Brain microvascular endothelial cell (primary cell): Measurements from ENCODE around the gene PLK2.

Experiments used
- DNase-seq: peaks from one replicate; pipeline ENCODE4 v3.0.0-alpha.2; 2020
- H3K27ac ChIP-seq: fragments of 250-450 bp; sonication (Bioruptor Pico); 2 replicates; pipeline ENCODE4 v1.5.1; 2020; ENCODE audit warnings: mild to moderate bottlenecking, moderate library complexity
- H3K27me3 ChIP-seq: fragments of 250-450 bp; sonication (Bioruptor Pico); replicated peaks from 2 replicates; pipeline ENCODE4 v1.5.1; 2020; ENCODE audit warnings: mild to moderate bottlenecking
- H3K36me3 ChIP-seq: fragments of 250-450 bp; sonication (Bioruptor Pico); replicated peaks from 2 replicates; pipeline ENCODE4 v1.5.1; 2020; ENCODE audit warnings: mild to moderate bottlenecking
- H3K4me3 ChIP-seq: 2 replicates; pipeline ENCODE4 v1.5.1; 2011; ENCODE audit warnings: low read depth, mild to moderate bottlenecking, control low read depth, low read length, moderate library complexity
- in situ Hi-C: cut with HindIII; loops from 2 replicates; pipeline ENCODE4 v1.10.0; 2017; ENCODE audit warnings: low sequenced_read_pairs, low pct_ligation_motif_present
- TF ChIP-seq, protein P1 (sequence below): IDR thresholded peaks from 2 replicates; pipeline ENCODE4 v1.5.1; 2011; ENCODE audit warnings: low read depth, mild to moderate bottlenecking, moderate library complexity, low read length, control low read depth, inconsistent platforms; ENCODE audit errors: missing control alignments

The PLK2 gene

DNA sequence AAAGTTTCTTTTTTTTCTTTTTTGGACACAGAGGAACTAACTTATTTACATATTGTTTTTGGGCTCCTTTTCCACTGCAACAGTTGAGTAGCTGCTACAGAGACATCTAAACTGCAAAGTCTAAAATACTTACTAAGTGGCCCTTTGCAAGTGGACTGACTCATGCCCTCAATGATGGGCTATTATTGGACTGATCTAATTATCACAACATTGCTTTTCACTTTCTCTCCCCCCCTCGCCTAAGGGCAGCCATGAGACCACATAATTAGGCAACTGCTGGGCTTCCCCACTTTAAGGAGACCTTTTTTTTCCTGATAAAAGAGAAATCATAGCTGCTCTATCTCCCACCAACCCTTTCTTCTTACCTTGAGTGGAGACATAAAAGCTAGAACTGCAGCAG is 47.0 kb downstream of the PLK2 start:
- in situ Hi-C loops: no loop called here
- TF ChIP-seq, protein P1, sequence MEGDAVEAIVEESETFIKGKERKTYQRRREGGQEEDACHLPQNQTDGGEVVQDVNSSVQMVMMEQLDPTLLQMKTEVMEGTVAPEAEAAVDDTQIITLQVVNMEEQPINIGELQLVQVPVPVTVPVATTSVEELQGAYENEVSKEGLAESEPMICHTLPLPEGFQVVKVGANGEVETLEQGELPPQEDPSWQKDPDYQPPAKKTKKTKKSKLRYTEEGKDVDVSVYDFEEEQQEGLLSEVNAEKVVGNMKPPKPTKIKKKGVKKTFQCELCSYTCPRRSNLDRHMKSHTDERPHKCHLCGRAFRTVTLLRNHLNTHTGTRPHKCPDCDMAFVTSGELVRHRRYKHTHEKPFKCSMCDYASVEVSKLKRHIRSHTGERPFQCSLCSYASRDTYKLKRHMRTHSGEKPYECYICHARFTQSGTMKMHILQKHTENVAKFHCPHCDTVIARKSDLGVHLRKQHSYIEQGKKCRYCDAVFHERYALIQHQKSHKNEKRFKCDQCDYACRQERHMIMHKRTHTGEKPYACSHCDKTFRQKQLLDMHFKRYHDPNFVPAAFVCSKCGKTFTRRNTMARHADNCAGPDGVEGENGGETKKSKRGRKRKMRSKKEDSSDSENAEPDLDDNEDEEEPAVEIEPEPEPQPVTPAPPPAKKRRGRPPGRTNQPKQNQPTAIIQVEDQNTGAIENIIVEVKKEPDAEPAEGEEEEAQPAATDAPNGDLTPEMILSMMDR: no peak
- no peak for DNase-seq
- no peaks in the 10 kb centered on the region for H3K27me3 ChIP-seq
- H3K36me3 ChIP-seq: no peaks in the 10 kb centered on the region
- no peak overlapping the region for H3K4me3 ChIP-seq
- no peak overlapping the region for H3K27ac ChIP-seq

DNA sequence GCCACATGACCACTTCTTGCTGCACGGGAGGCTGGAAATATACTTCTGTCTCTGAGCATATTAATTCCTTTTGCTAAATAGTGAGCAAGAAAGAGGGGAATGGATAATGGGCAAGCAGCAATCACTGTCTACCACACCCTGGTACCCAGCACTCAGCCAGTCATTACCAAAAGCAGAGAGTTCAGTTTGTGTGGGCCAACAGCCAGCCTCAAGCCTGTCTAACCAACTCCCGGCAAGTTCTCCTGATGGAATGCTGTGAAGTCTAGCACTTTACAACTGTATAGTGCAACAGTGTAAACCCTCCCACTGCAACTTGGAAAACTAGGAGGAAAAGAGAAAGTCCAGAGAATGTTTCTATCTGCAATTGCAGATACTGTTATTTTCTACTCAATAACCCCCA is 47.8 kb downstream of the PLK2 start:
- TF ChIP-seq, protein P1: no peak
- in situ Hi-C loops: no loop called here
- Histone ChIP-seq H3K27ac (no peak overlapping the region), H3K36me3 (no peaks in the 10 kb centered on the region), H3K27me3 (no peaks in the 10 kb centered on the region), H3K4me3 (no peak overlapping the region)
- no peak for DNase-seq

DNA sequence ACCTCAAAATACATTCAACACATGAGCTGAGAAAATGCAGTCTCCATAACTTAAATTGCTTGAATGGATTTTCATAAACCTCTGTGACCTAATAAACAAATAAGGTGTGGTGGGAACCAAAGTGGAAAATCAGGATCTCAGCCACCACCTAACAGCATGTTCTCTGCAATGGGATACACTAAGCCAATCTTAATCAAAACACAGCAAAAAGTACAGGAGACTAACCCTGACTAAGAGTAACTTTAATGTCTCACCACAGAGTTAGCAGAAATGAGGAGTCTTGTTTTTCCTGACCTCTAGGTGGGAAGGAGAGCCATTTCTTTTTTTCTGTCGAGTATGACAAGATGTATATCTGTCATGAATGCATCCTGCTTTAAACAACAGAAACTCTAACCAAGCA is 48.5 kb downstream of the PLK2 start:
- DNase-seq: no peak
- H3K36me3 ChIP-seq: no peaks in the 10 kb centered on the region

DNA sequence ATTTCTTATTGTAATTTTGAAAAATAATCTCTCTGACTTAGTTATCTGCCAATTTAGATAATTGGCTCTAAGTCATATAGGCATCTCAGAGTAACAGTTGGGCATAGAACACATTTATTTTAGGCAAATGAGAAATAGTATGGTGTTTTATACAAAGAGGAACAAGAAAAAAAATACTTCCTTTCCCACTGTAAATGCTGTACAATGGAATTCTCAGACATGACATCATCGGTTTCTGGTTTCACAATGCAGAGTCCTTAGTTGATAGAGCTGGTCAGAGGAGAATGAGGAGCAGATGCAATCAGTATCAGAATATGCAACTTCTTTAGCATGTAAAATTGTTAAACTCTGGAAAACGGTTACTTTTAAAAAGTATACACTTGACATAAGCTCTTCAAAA is 49.4 kb downstream of the PLK2 start:
- DNase-seq: peak; percentile 74
- Histone ChIP-seq H3K4me3 (no peak overlapping the region), H3K27me3 (no peaks in the 10 kb centered on the region), H3K36me3 (no peaks in the 10 kb centered on the region), H3K27ac (peak overlapping the region; percentile 25)
- TF ChIP-seq, protein P1: no peak
- in situ Hi-C loops: no loop called here

More for the DNA sequence above, 48.5 kb downstream of the PLK2 start:
- TF ChIP-seq, protein P1: no peak
- H3K4me3 ChIP-seq: no peak overlapping the region
- no peak overlapping the region for H3K27ac ChIP-seq
- H3K27me3 ChIP-seq: no peaks in the 10 kb centered on the region
- in situ Hi-C loops: no loop called here

DNA sequence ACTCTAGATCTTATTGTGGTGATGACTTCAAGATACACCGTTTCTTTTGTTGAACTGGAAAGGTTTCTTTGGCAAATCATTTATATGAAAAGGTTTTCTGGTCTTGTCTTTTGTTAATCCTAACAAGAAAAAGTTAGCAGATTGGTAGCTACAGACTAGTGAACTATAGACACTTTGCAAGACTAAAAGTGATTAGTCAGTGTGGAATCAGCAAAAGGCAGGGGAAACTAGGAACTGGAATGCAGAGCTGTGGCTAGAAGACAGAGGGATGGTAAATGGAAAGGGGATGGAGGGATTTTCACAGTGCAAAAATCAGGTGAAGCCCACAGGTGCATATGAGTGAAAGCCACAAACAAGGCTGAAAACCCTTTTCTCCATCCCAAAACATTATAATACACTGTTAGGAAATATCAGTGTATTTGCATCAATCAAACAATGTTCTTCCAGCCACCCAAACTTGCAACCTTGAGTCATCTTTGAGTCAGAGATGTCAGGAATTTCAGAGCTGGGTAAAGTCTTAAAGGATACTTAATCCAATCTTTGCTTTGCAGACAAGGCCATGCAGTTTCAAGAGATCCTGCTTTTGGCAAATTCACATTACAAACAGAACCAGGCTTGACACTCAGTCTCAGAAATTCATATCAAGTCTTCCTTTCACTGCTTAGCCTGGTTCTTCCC is 52.7 kb downstream of the PLK2 start:
- in situ Hi-C loops: no loop called here
- Histone ChIP-seq H3K36me3 (no peaks in the 10 kb centered on the region), H3K4me3 (no peak overlapping the region), H3K27ac (peak overlapping the region; percentile 42), H3K27me3 (no peaks in the 10 kb centered on the region)
- TF ChIP-seq, protein P1: no peak
- peak; percentile 74 for DNase-seq

DNA sequence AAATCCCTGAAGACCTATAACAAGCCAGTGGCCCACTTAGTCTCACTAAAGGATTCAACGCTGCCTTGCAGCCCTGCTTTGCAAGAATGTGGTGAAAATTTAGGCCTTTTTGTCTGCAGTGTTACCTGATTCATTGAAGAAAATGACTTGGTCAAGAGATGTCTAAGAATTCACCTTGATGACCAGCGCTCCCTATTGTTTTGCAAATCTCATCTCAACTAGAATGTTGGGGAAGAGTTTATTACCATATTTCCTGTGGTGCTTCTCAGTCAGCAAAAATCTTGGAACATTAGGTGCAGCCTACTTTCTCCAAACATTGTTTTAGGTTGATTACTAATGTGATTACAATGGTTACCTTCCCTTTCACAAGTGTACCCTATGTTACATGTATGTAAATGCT is 53.5 kb downstream of the PLK2 start:
- Histone ChIP-seq H3K36me3 (no peaks in the 10 kb centered on the region), H3K27me3 (no peaks in the 10 kb centered on the region), H3K27ac (no peak overlapping the region), H3K4me3 (no peak overlapping the region)
- TF ChIP-seq, protein P1: no peak
- no peak for DNase-seq
- in situ Hi-C loops: no loop called here
